Neural cell (in vitro differentiated cells): ENCODE results near the gene MAD2L1.

Experiments used
- EP300 ChIP-seq: fragments of 450-650 bp; conservative IDR thresholded peaks from 2 replicates; pipeline ENCODE4 v1.6.1; 2014; ENCODE audit warnings: antibody characterized with exemption, mild to moderate bottlenecking, moderate library complexity; ENCODE audit not compliant: poor library complexity, severe bottlenecking
- EZH2 ChIP-seq: fragments of 200-600, 300-800 bp; shearing (Covaris generic), sonication (generic); IDR thresholded peaks from 2 replicates; pipeline ENCODE4 v1.6.1; 2014; ENCODE audit warnings: antibody characterized with exemption, low read length, borderline replicate concordance, mild to moderate bottlenecking; ENCODE audit not compliant: insufficient read depth, poor library complexity, severe bottlenecking
- TF ChIP-seq, protein P1 (sequence below): fragments of 450-650 bp; IDR thresholded peaks from 2 replicates; pipeline ENCODE4 v1.5.1; 2014; ENCODE audit warnings: antibody characterized with exemption, mild to moderate bottlenecking, moderate library complexity; ENCODE audit not compliant: poor library complexity, severe bottlenecking

DNA sequence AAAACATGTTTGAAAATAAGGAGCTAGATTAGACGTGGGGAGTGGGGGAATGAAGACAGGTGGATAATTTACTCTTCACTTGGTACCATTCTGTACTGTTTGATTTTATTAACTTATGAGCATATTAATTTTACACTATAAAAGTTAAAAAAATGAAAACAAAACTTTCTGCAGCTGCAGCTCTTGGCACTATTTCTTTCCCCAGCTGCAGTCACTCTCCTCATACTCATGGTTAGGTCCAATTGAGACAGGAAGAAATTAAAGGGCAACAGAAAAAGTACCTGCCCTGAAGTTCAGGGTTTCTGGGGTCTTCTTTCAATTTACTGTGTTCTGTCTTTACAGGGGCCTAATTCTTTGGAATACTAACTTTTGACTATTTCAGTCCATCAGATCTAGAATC lies 15.4 kb downstream of the MAD2L1 start:
- no peak for TF ChIP-seq EZH2
- no peak for TF ChIP-seq EP300
- TF ChIP-seq, protein P1, sequence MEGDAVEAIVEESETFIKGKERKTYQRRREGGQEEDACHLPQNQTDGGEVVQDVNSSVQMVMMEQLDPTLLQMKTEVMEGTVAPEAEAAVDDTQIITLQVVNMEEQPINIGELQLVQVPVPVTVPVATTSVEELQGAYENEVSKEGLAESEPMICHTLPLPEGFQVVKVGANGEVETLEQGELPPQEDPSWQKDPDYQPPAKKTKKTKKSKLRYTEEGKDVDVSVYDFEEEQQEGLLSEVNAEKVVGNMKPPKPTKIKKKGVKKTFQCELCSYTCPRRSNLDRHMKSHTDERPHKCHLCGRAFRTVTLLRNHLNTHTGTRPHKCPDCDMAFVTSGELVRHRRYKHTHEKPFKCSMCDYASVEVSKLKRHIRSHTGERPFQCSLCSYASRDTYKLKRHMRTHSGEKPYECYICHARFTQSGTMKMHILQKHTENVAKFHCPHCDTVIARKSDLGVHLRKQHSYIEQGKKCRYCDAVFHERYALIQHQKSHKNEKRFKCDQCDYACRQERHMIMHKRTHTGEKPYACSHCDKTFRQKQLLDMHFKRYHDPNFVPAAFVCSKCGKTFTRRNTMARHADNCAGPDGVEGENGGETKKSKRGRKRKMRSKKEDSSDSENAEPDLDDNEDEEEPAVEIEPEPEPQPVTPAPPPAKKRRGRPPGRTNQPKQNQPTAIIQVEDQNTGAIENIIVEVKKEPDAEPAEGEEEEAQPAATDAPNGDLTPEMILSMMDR: no peak
